Cardiac muscle cell (in vitro differentiated cells and primary cell): ENCODE measurements around the gene C17orf113. TPM values are rescaled to one million over a fixed set of nuclear protein-coding genes. Genes with fewer than 3 reads are reported as not detected.
"Not testable (repeated sequence)": the region's sequence is repeated elsewhere in the genome, so short reads cannot be mapped to it uniquely, and the experiment has no call there.

Experiments used
- DNase-seq, 2 donors: peaks; one replicate each; pipeline versions ENCODE4 v3.0.0 to v3.0.0-alpha.2; 2010 to 2017; ENCODE audit warnings: low read depth in 1 of 2, low spot score in 1 of 2
- H3K27ac ChIP-seq: fragments of 200-600 bp; sonication (generic); 2 replicates; pipeline ENCODE4 v1.5.1; 2016
- H3K27me3 ChIP-seq: fragments of 200-600 bp; sonication (generic); 2 replicates; pipeline ENCODE4 v1.6.0; 2016; ENCODE audit warnings: control low read depth
- H3K36me3 ChIP-seq: fragments of 200-600 bp; sonication (generic); 2 replicates; pipeline ENCODE4 v1.5.1; 2016; ENCODE audit warnings: control low read depth
- H3K4me1 ChIP-seq: fragments of 200-600 bp; sonication (generic); 2 replicates; pipeline ENCODE4 v1.8.1; 2017; ENCODE audit warnings: low read depth, mild to moderate bottlenecking, mixed run types
- H3K4me3 ChIP-seq: fragments of 200-600 bp; sonication (generic); 2 replicates; pipeline ENCODE4 v1.5.1; 2016; ENCODE audit warnings: mild to moderate bottlenecking
- H3K9me3 ChIP-seq: fragments of 200-600 bp; sonication (generic); 2 replicates; pipeline ENCODE4 v1.5.1; 2017; ENCODE audit warnings: low read depth, mild to moderate bottlenecking, control low read depth
- CTCF ChIP-seq: IDR thresholded peaks from 2 replicates; pipeline ENCODE4 v1.5.1; 2012; ENCODE audit warnings: low read depth, mild to moderate bottlenecking, low read length
- polyA plus RNA-seq: library from polyadenylated mRNA; unstranded; fragments of >200 nt; fragmentation: Nextera tagmentation; extraction: Ambion mirVana; gene quantifications from 2 replicates; pipeline ENCODE4 v1.2.1, GENCODE V29; 2016
- total RNA-seq: library from RNA; depleted of rRNA; stranded (reverse); fragments of >200 nt; gene quantifications from 2 replicates; pipeline ENCODE4 v1.2.3, GENCODE V29; 2016

Gene C17orf113
- total and polyA plus RNA-seq, 2 experiments from 2014 or later = 4.7 to 7.6 TPM

GRCh38 chr17:42016941-42017865 is 33.2 kb downstream of the C17orf113 start, which contains the start of gene DNAJC7:
DNAJC7 (minus strand) TSS chr17:42017439; CDS start chr17:42017416, 23 bp downstream.
- peak; percentile 94 to 96 for DNase-seq
- no peak for TF ChIP-seq CTCF
- H3K27me3 ChIP-seq = no peaks in the 10 kb centered on the region
- peaks cover 13% of the 10 kb centered on the region for H3K4me1 ChIP-seq
- peaks cover 3% of the 10 kb centered on the region for H3K36me3 ChIP-seq
- H3K9me3 ChIP-seq = no peaks in the 10 kb centered on the region
- peak within 1 kb of the TSS; percentile 64 for H3K4me3 ChIP-seq
- H3K27ac ChIP-seq = peak within 1 kb of the TSS; percentile 94

GRCh38 chr17:42016411-42016831 is 34.0 kb downstream of the C17orf113 start:
- H3K27ac ChIP-seq = peak overlapping the region; percentile 94

GRCh38 chr17:42013740-42014139 is 36.7 kb downstream of the C17orf113 start:
- peak overlapping the region; percentile 76 for H3K27ac ChIP-seq
- H3K4me1 ChIP-seq = peaks cover 13% of the 10 kb centered on the region
- not testable (repeated sequence) for H3K9me3 ChIP-seq, H3K27me3 ChIP-seq, DNase-seq, H3K4me3 ChIP-seq, H3K36me3 ChIP-seq

More at GRCh38 chr17:42016411-42016831, 34.0 kb downstream of the C17orf113 start:
- Histone ChIP-seq H3K9me3 (no peaks in the 10 kb centered on the region), H3K36me3 (no peaks in the 10 kb centered on the region), H3K4me3 (peak overlapping the region; percentile 64), H3K27me3 (no peaks in the 10 kb centered on the region), H3K4me1 (peaks cover 13% of the 10 kb centered on the region)
- DNase-seq = peak in 1 of 2 donors; percentile 33
- TF ChIP-seq CTCF = no peak

- DNase-seq, H3K4me1 ChIP-seq, H3K27me3 ChIP-seq, H3K4me3 ChIP-seq, H3K36me3 ChIP-seq, H3K9me3 ChIP-seq: not testable (repeated sequence)
- H3K27ac ChIP-seq = peak overlapping the region; percentile 76
These were observed 38.0 kb downstream of the C17orf113 start for GRCh38 chr17:42012363-42012762.

GRCh38 chr17:42010898-42011516 is 39.4 kb downstream of the C17orf113 start:
- Histone ChIP-seq H3K27me3 (no peaks in the 10 kb centered on the region), H3K36me3 (no peaks in the 10 kb centered on the region), H3K27ac (peak overlapping the region; percentile 76), H3K9me3 (no peaks in the 10 kb centered on the region), H3K4me1 (peaks cover 4% of the 10 kb centered on the region), H3K4me3 (no peak overlapping the region)
- peak in 1 of 2 donors; percentile 57 for DNase-seq
- no peak for TF ChIP-seq CTCF

- not testable (repeated sequence) for H3K4me1 ChIP-seq, H3K27ac ChIP-seq, H3K9me3 ChIP-seq, H3K27me3 ChIP-seq, H3K4me3 ChIP-seq, H3K36me3 ChIP-seq
- peak in 1 of 2 donors; percentile 79 for DNase-seq
These were observed 40.1 kb downstream of the C17orf113 start for GRCh38 chr17:42010266-42010680.

GRCh38 chr17:42009170-42009569 is 41.2 kb downstream of the C17orf113 start:
- no peak for DNase-seq
- Histone ChIP-seq H3K9me3 (no peaks in the 10 kb centered on the region), H3K27me3 (no peaks in the 10 kb centered on the region), H3K36me3 (no peaks in the 10 kb centered on the region), H3K4me1 (no peaks in the 10 kb centered on the region), H3K27ac (peak overlapping the region; percentile 47), H3K4me3 (no peak overlapping the region)
- TF ChIP-seq CTCF = peak; percentile 9
